DOHH2 (cell line): ENCODE data around the gene ELAVL3.
"Not testable (repeated sequence)": the region's sequence is repeated elsewhere in the genome, so short reads cannot be mapped to it uniquely, and the experiment has no call there.

ENCODE experiments used
- H3F3A ChIP-seq: fragments of 200-600 bp; sonication (generic), shearing (Covaris generic); 2 replicates; pipeline ENCODE4 v1.6.0; 2016; ENCODE audit warnings: antibody characterized with exemption, mild to moderate bottlenecking; ENCODE audit not compliant: control insufficient read depth, insufficient read depth
- H3K27ac ChIP-seq: fragments of 200-600 bp; sonication (generic); 2 replicates; pipeline ENCODE4 v1.5.1; 2014; ENCODE audit warnings: low read depth, mild to moderate bottlenecking, low read length, moderate library complexity
- H3K27me3 ChIP-seq: fragments of 200-600 bp; sonication (generic); 2 replicates; pipeline ENCODE4 v1.6.1; 2014; ENCODE audit warnings: mild to moderate bottlenecking, low read length, mixed read lengths; ENCODE audit not compliant: control insufficient read depth
- H3K36me3 ChIP-seq: fragments of 200-600 bp; sonication (generic); 2 replicates; pipeline ENCODE4 v1.6.1; 2014; ENCODE audit warnings: mild to moderate bottlenecking, low read length, moderate library complexity, mixed read lengths; ENCODE audit not compliant: control insufficient read depth
- H3K4me1 ChIP-seq: fragments of 200-600 bp; sonication (generic); 2 replicates; pipeline ENCODE4 v1.6.1; 2014; ENCODE audit warnings: mild to moderate bottlenecking, low read length, mixed read lengths; ENCODE audit not compliant: control insufficient read depth
- H3K4me2 ChIP-seq: fragments of 200-600 bp; sonication (generic); 2 replicates; pipeline ENCODE4 v1.6.0; 2014; ENCODE audit warnings: mild to moderate bottlenecking, low read length, moderate library complexity
- H3K4me3 ChIP-seq: fragments of 200-600 bp; sonication (generic); 2 replicates; pipeline ENCODE4 v1.5.1; 2014; ENCODE audit warnings: mild to moderate bottlenecking, low read length, mixed read lengths
- H3K79me2 ChIP-seq: fragments of 200-600 bp; sonication (generic); 2 replicates; pipeline ENCODE4 v1.6.1; 2014; ENCODE audit warnings: mild to moderate bottlenecking, low read length, mixed read lengths; ENCODE audit not compliant: control insufficient read depth
- H3K9me2 ChIP-seq: fragments of 200-600 bp; sonication (generic); replicated peaks from 2 replicates; pipeline ENCODE4 v1.6.1; 2014; ENCODE audit warnings: mild to moderate bottlenecking, low read length, mixed read lengths; ENCODE audit not compliant: control insufficient read depth
- H3K9me3 ChIP-seq: fragments of 200-600 bp; sonication (generic); 2 replicates; pipeline ENCODE4 v1.6.1; 2014; ENCODE audit warnings: antibody characterized with exemption, low read length, mixed read lengths; ENCODE audit not compliant: control insufficient read depth, insufficient read depth
- H4K20me1 ChIP-seq: fragments of 200-600 bp; sonication (generic); 2 replicates; pipeline ENCODE4 v1.6.0; 2014; ENCODE audit warnings: low read depth, mild to moderate bottlenecking, antibody characterized with exemption, low read length, moderate library complexity; ENCODE audit not compliant: control insufficient read depth, insufficient read depth
- CTCF ChIP-seq: fragments of 200-600 bp; sonication (generic); IDR thresholded peaks from one replicate; pipeline ENCODE4 v1.5.1; 2014; ENCODE audit warnings: antibody characterized with exemption, mild to moderate bottlenecking, low read depth, low read length; ENCODE audit not compliant: poor library complexity, severe bottlenecking
- EZH2phosphoT487 ChIP-seq: fragments of 200-600 bp; sonication (generic); IDR thresholded peaks from 2 replicates; pipeline ENCODE4 v1.6.1; 2017; ENCODE audit warnings: borderline replicate concordance, mild to moderate bottlenecking, antibody characterized with exemption, low read length, moderate library complexity, mixed read lengths

ELAVL3 gene

GRCh38 chr19:11461453-11461852, 19.4 kb downstream of the ELAVL3 start:
- H3K4me1 ChIP-seq = peaks cover 6% of the 10 kb centered on the region; the same call in 1 of the 2 replicates
- no peaks in the 10 kb centered on the region for H3F3A ChIP-seq
- H3K9me3 ChIP-seq = no peaks in the 10 kb centered on the region
- no peaks in the 10 kb centered on the region for H3K9me2 ChIP-seq
- H4K20me1 ChIP-seq = no peaks in the 10 kb centered on the region
- TF ChIP-seq EZH2phosphoT487 (no peak), CTCF (no peak)
- H3K27me3 ChIP-seq = 0 out of 2 replicates have a peak, but pooled peaks cover 3% of the 10 kb centered on the region
- no peak overlapping the region for H3K4me3 ChIP-seq
- H3K79me2 ChIP-seq = no peaks in the 10 kb centered on the region
- no peak overlapping the region for H3K4me2 ChIP-seq
- H3K27ac ChIP-seq = no peak overlapping the region
- H3K36me3 ChIP-seq = no peaks in the 10 kb centered on the region

- H4K20me1 ChIP-seq = no peaks in the 10 kb centered on the region
- H3K4me1 ChIP-seq = peaks cover 6% of the 10 kb centered on the region; the same call in 1 of the 2 replicates
- no peak overlapping the region for H3K4me2 ChIP-seq
- H3K9me3 ChIP-seq = no peaks in the 10 kb centered on the region
- H3K79me2 ChIP-seq = no peaks in the 10 kb centered on the region
- H3K9me2 ChIP-seq = no peaks in the 10 kb centered on the region
- TF ChIP-seq CTCF (peak; percentile 66), EZH2phosphoT487 (no peak)
- H3K36me3 ChIP-seq = no peaks in the 10 kb centered on the region
- no peak overlapping the region for H3K27ac ChIP-seq
- H3F3A ChIP-seq = no peaks in the 10 kb centered on the region
- 0 out of 2 replicates have a peak, but pooled peaks cover 3% of the 10 kb centered on the region for H3K27me3 ChIP-seq
- H3K4me3 ChIP-seq = no peak overlapping the region
Measured at GRCh38 chr19:11460207-11460606, 20.6 kb downstream of the ELAVL3 start.

- not testable (repeated sequence) for H3K9me2 ChIP-seq, H3K27ac ChIP-seq, H3K27me3 ChIP-seq, H3F3A ChIP-seq, H3K36me3 ChIP-seq, H3K9me3 ChIP-seq, H3K79me2 ChIP-seq, H3K4me3 ChIP-seq, H3K4me2 ChIP-seq, H3K4me1 ChIP-seq, H4K20me1 ChIP-seq
Measured at GRCh38 chr19:11458912-11459311, 21.9 kb downstream of the ELAVL3 start.

GRCh38 chr19:11458236-11458900, 22.5 kb downstream of the ELAVL3 start:
- H3K9me2 ChIP-seq = no peaks in the 10 kb centered on the region
- no peak overlapping the region for H3K4me2 ChIP-seq
- no peaks in the 10 kb centered on the region for H3K36me3 ChIP-seq
- H4K20me1 ChIP-seq = no peaks in the 10 kb centered on the region
- H3K79me2 ChIP-seq = no peaks in the 10 kb centered on the region
- no peaks in the 10 kb centered on the region for H3K4me1 ChIP-seq
- no peak overlapping the region for H3K4me3 ChIP-seq
- no peak for TF ChIP-seq CTCF
- no peak for TF ChIP-seq EZH2phosphoT487
- 0 out of 2 replicates have a peak, but pooled peaks cover 3% of the 10 kb centered on the region for H3K27me3 ChIP-seq
- H3F3A ChIP-seq = no peaks in the 10 kb centered on the region
- no peaks in the 10 kb centered on the region for H3K9me3 ChIP-seq
- H3K27ac ChIP-seq = no peak overlapping the region
